Thyroid gland (tissue), 4 donors: ENCODE measurements around the gene ACAD8.

Experiments used
- POLR2A ChIP-seq, 2 donors: fragments of 450-650 bp; IDR thresholded peaks; one replicate each; pipeline ENCODE4 v1.6.1; 2017; ENCODE audit warnings: antibody characterized with exemption in 2 of 2, mild to moderate bottlenecking in 2 of 2, moderate library complexity in 1 of 2
- TF ChIP-seq, protein P1 (sequence below), 6 experiments: fragments of 200-600 bp in 3 of 6; fragments of 450-650 bp in 3 of 6; sonication (generic) in 3 of 6; IDR thresholded peaks; one replicate each; pipeline ENCODE4 v1.5.1; 2016 to 2019; ENCODE audit warnings: antibody characterized with exemption in 6 of 6, mild to moderate bottlenecking in 2 of 6, inconsistent platforms in 1 of 6, moderate library complexity in 1 of 6

DNA sequence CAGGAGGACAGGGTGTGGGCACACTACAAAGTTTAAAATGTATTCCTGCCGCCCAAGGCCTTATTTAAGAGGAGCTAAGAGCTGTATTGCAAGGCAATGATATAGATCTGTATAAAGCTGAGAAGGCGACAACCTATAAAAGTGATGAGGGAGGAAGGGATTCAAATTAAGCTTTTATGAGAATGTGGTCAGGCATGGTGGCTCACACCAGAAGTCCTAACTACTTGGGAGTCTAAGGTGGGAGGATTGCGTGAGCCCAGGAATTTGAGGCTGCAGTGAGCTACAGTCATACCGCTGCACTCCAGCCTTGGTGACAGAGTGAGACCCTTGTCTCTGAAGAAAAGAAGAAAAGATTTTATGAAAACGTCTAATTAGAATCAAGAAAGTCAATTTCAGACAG is 13.1 kb downstream of the ACAD8 start:
- TF ChIP-seq, protein P1, sequence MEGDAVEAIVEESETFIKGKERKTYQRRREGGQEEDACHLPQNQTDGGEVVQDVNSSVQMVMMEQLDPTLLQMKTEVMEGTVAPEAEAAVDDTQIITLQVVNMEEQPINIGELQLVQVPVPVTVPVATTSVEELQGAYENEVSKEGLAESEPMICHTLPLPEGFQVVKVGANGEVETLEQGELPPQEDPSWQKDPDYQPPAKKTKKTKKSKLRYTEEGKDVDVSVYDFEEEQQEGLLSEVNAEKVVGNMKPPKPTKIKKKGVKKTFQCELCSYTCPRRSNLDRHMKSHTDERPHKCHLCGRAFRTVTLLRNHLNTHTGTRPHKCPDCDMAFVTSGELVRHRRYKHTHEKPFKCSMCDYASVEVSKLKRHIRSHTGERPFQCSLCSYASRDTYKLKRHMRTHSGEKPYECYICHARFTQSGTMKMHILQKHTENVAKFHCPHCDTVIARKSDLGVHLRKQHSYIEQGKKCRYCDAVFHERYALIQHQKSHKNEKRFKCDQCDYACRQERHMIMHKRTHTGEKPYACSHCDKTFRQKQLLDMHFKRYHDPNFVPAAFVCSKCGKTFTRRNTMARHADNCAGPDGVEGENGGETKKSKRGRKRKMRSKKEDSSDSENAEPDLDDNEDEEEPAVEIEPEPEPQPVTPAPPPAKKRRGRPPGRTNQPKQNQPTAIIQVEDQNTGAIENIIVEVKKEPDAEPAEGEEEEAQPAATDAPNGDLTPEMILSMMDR (IDR thresholded peaks at IDR 0.05): no peak
- TF ChIP-seq POLR2A (IDR thresholded peaks at IDR 0.05): no peak
